Bone marrow (tissue), 2 donors: ENCODE measurements around the gene CP.
"Not testable (repeated sequence)": the region's sequence is repeated elsewhere in the genome, so short reads cannot be mapped to it uniquely, and the experiment has no call there.

Experiments used
- DNase-seq, 2 donors: peaks; one replicate each; lab custom pipeline; 2025; lab: John Stamatoyannopoulos, UW

CP gene

GRCh38 chr3:149227591-149228268, 6.1 kb upstream of the CP start:
- DNase-seq = no peak

GRCh38 chr3:149226776-149227175, 5.1 kb upstream of the CP start:
- no peak for DNase-seq

- peak; percentile 33 to 78 for DNase-seq
These were observed 3.3 kb upstream of the CP start for GRCh38 chr3:149224736-149225594.

- DNase-seq = no peak
These were observed 1.8 kb upstream of the CP start for GRCh38 chr3:149223461-149223820.

GRCh38 chr3:149219380-149220121, 2.1 kb downstream of the CP start:
- DNase-seq = not testable (repeated sequence)

GRCh38 chr3:149217347-149217746, 4.3 kb downstream of the CP start:
- DNase-seq = no peak

- no peak for DNase-seq
These were observed 5.3 kb downstream of the CP start for GRCh38 chr3:149216193-149216869.

GRCh38 chr3:149215515-149215914, 6.1 kb downstream of the CP start:
- DNase-seq = no peak

- DNase-seq = no peak
These were observed 6.9 kb downstream of the CP start for GRCh38 chr3:149214702-149215101.

GRCh38 chr3:149212386-149212785, 9.2 kb downstream of the CP start:
- no peak for DNase-seq

- DNase-seq = no peak
These were observed 12.2 kb downstream of the CP start for GRCh38 chr3:149209431-149209830.

- no peak for DNase-seq
These were observed 14.2 kb downstream of the CP start for GRCh38 chr3:149207475-149207874.

GRCh38 chr3:149204390-149204991, 17.1 kb downstream of the CP start:
- DNase-seq = no peak

GRCh38 chr3:149203758-149204157, 17.9 kb downstream of the CP start:
- DNase-seq = peak in 1 of 2 donors; percentile 85

GRCh38 chr3:149199474-149199873, 22.2 kb downstream of the CP start:
- DNase-seq = peak in 1 of 2 donors; percentile 48

- DNase-seq = no peak
These were observed 23.0 kb downstream of the CP start for GRCh38 chr3:149198611-149199010.

GRCh38 chr3:149197669-149198068, 24.0 kb downstream of the CP start:
- no peak for DNase-seq

- DNase-seq = not testable (repeated sequence)
These were observed 24.6 kb downstream of the CP start for GRCh38 chr3:149196805-149197592.

- DNase-seq = no peak
These were observed 26.4 kb downstream of the CP start for GRCh38 chr3:149195221-149195620.

GRCh38 chr3:149188494-149188893, 33.1 kb downstream of the CP start:
- no peak for DNase-seq

GRCh38 chr3:149186721-149187120, 34.9 kb downstream of the CP start:
- no peak for DNase-seq
